Thyroid gland (tissue), 4 donors: ENCODE results near the gene ARL3.

Experiments used
- CTCF ChIP-seq, 6 experiments: fragments of 200-600 bp in 3 of 6; fragments of 450-650 bp in 3 of 6; sonication (generic) in 3 of 6; IDR thresholded peaks; one replicate each; pipeline ENCODE4 v1.5.1; 2016 to 2019; ENCODE audit warnings: antibody characterized with exemption in 6 of 6, mild to moderate bottlenecking in 2 of 6, inconsistent platforms in 1 of 6, moderate library complexity in 1 of 6
- POLR2A ChIP-seq, 2 donors: fragments of 450-650 bp; IDR thresholded peaks; one replicate each; pipeline ENCODE4 v1.6.1; 2017; ENCODE audit warnings: antibody characterized with exemption in 2 of 2, mild to moderate bottlenecking in 2 of 2, moderate library complexity in 1 of 2

GRCh38 chr10:102743078-102743587 is 28.9 kb upstream of the ARL3 start:
- TF ChIP-seq CTCF (IDR thresholded peaks at IDR 0.05) (no peak), POLR2A (IDR thresholded peaks at IDR 0.05) (no peak)
